OCI-LY7 (cell line): Measurements from ENCODE around the gene BMERB1. TPM values are rescaled to one million over a fixed set of nuclear protein-coding genes. Genes with fewer than 3 reads are reported as not detected.

Source experiments
- BruUV-seq: library from RNA; stranded (reverse); fragments of 400-500 nt; replicated peaks from 2 replicates; lab custom pipeline; 2021; lab: Mats Ljungman, UMichigan
- CTCF ChIA-PET: fragments of 300-600 bp; sonication (Branson Sonifier 250); formaldehyde crosslinking; loops from one replicate; lab custom pipeline; 2022; ENCODE audit warnings: antibody characterized with exemption; ENCODE audit not compliant: unreplicated experiment; lab: Charles Lee
- POLR2A ChIA-PET: fragments of 300-600 bp; sonication (Branson Sonifier 250); formaldehyde crosslinking; loops from one replicate; lab custom pipeline; 2022; ENCODE audit warnings: antibody characterized with exemption; lab: Charles Lee
- DNase-seq: peaks from one replicate; pipeline ENCODE4 v3.0.0-alpha.2; 2015; ENCODE audit warnings: low spot score
- H2AFZ ChIP-seq: fragments of 200-600 bp; sonication (generic), shearing (Covaris generic); 2 replicates; pipeline ENCODE4 v1.6.1; 2014; ENCODE audit warnings: mild to moderate bottlenecking, antibody characterized with exemption, low read length, moderate library complexity
- H3K27ac ChIP-seq: fragments of 200-600 bp; sonication (generic); 2 replicates; pipeline ENCODE4 v1.5.1; 2014; ENCODE audit warnings: mixed run types, low read depth, mild to moderate bottlenecking, moderate library complexity, low read length, inconsistent platforms; ENCODE audit not compliant: poor library complexity, severe bottlenecking
- H3K36me3 ChIP-seq: fragments of 200-600 bp; sonication (generic); 2 replicates; pipeline ENCODE4 v1.6.1; 2014; ENCODE audit warnings: mild to moderate bottlenecking, antibody characterized with exemption, low read length, moderate library complexity, mixed read lengths; ENCODE audit not compliant: insufficient read depth
- H3K4me1 ChIP-seq: fragments of 200-600 bp; sonication (generic); 2 replicates; pipeline ENCODE4 v1.5.1; 2014; ENCODE audit warnings: mild to moderate bottlenecking, low read length; ENCODE audit not compliant: insufficient read depth, poor library complexity, severe bottlenecking
- H3K4me2 ChIP-seq: fragments of 200-600 bp; sonication (generic); 2 replicates; pipeline ENCODE4 v1.6.1; 2014; ENCODE audit warnings: mild to moderate bottlenecking, low read length
- H3K4me3 ChIP-seq: fragments of 200-600 bp; sonication (generic); 2 replicates; pipeline ENCODE4 v1.5.1; 2014; ENCODE audit warnings: mild to moderate bottlenecking, low read depth, low read length; ENCODE audit not compliant: poor library complexity, severe bottlenecking
- H3K79me2 ChIP-seq: fragments of 200-600 bp; sonication (generic); 2 replicates; pipeline ENCODE4 v1.6.1; 2016; ENCODE audit warnings: low read depth, mild to moderate bottlenecking, low read length, moderate library complexity, mixed read lengths; ENCODE audit not compliant: insufficient read depth
- H3K9me2 ChIP-seq: fragments of 200-600 bp; sonication (generic); 2 replicates; pipeline ENCODE4 v1.6.1; 2016; ENCODE audit warnings: mild to moderate bottlenecking, low read length, mixed read lengths; ENCODE audit not compliant: insufficient read depth
- H3K9me3 ChIP-seq: fragments of 200-600 bp; sonication (generic); 2 replicates; pipeline ENCODE4 v1.6.1; 2014; ENCODE audit warnings: mild to moderate bottlenecking, mixed run types, low read length, mixed read lengths
- H4K20me1 ChIP-seq: fragments of 200-600 bp; sonication (generic); 2 replicates; pipeline ENCODE4 v1.6.1; 2014; ENCODE audit warnings: mild to moderate bottlenecking, antibody characterized with exemption, low read length, moderate library complexity, mixed read lengths; ENCODE audit not compliant: insufficient read depth
- CTCF ChIP-seq: fragments of 200-600 bp; sonication (generic); conservative IDR thresholded peaks from 2 replicates; pipeline ENCODE4 v1.5.1; 2014; ENCODE audit warnings: mild to moderate bottlenecking, antibody characterized with exemption, low read length, moderate library complexity, mixed read lengths
- EZH2phosphoT487 ChIP-seq: fragments of 200-600 bp; sonication (generic); IDR thresholded peaks from 2 replicates; pipeline ENCODE4 v1.6.1; 2018; ENCODE audit warnings: low read depth, borderline replicate concordance, mild to moderate bottlenecking, mixed run types, antibody characterized with exemption, low read length, moderate library complexity, mixed read lengths
- intact Hi-C: fragments of 100-400 bp; cut with micrococcal nuclease; formaldehyde crosslinking; loops from one replicate; pipeline ENCODE4 v1.10.0; 2022; ENCODE audit not compliant: unreplicated experiment
- total RNA-seq, 2 experiments: library from RNA; depleted of rRNA in 1 of 2; stranded (reverse); fragments of >200 nt in 1 of 2; shearing (Covaris generic) in 1 of 2; gene quantifications; 2 replicates each; pipeline ENCODE4 v1.2.3, GENCODE V29; 2014 to 2022

The BMERB1 gene
- total RNA-seq, 2 experiments from 2014 or later = not detected

GRCh38 chr16:15553313-15554088 lies 119.1 kb downstream of the BMERB1 start:
- CTCF ChIA-PET = no interaction called here
- BruUV-seq = no TSS peak
- Histone ChIP-seq H3K9me3 (no peaks in the 10 kb centered on the region), H3K9me2 (no peaks in the 10 kb centered on the region), H2AFZ (no peak overlapping the region), H3K4me3 (no peak overlapping the region), H3K4me2 (no peak overlapping the region), H3K36me3 (no peaks in the 10 kb centered on the region), H4K20me1 (no peaks in the 10 kb centered on the region), H3K4me1 (peaks cover 9% of the 10 kb centered on the region), H3K27ac (no peak overlapping the region), H3K79me2 (no peaks in the 10 kb centered on the region)
- POLR2A ChIA-PET = no interaction called here
- no peak for TF ChIP-seq CTCF
- TF ChIP-seq EZH2phosphoT487 = no peak
- intact Hi-C loops = no loop called here
- DNase-seq = no peak

GRCh38 chr16:15556130-15556529 lies 121.7 kb downstream of the BMERB1 start:
- TF ChIP-seq EZH2phosphoT487 (no peak), CTCF (no peak)
- Histone ChIP-seq H3K79me2 (no peaks in the 10 kb centered on the region), H3K4me2 (no peak overlapping the region), H3K4me3 (no peak overlapping the region), H3K9me2 (no peaks in the 10 kb centered on the region), H2AFZ (no peak overlapping the region), H3K4me1 (peaks cover 4% of the 10 kb centered on the region), H3K27ac (no peak overlapping the region), H3K9me3 (no peaks in the 10 kb centered on the region), H4K20me1 (no peaks in the 10 kb centered on the region), H3K36me3 (no peaks in the 10 kb centered on the region)
- no peak for DNase-seq
- POLR2A ChIA-PET = no interaction called here
- intact Hi-C loops = no loop called here
- BruUV-seq = no TSS peak
- CTCF ChIA-PET = no interaction called here

- no peak overlapping the region for H2AFZ ChIP-seq
- no peak for TF ChIP-seq CTCF
- no peak for TF ChIP-seq EZH2phosphoT487
- H3K4me1 ChIP-seq = no peaks in the 10 kb centered on the region
- no peaks in the 10 kb centered on the region for H3K36me3 ChIP-seq
- CTCF ChIA-PET = no interaction called here
- no peak overlapping the region for H3K4me3 ChIP-seq
- H3K9me2 ChIP-seq = no peaks in the 10 kb centered on the region
- no TSS peak for BruUV-seq
- POLR2A ChIA-PET = no interaction called here
- H3K79me2 ChIP-seq = no peaks in the 10 kb centered on the region
- no peaks in the 10 kb centered on the region for H4K20me1 ChIP-seq
- intact Hi-C loops = no loop called here
- no peak overlapping the region for H3K4me2 ChIP-seq
- H3K9me3 ChIP-seq = no peaks in the 10 kb centered on the region
- no peak for DNase-seq
- H3K27ac ChIP-seq = no peak overlapping the region
Measured at GRCh38 chr16:15557258-15557657, 122.9 kb downstream of the BMERB1 start.
